DOHH2 (cell line): ENCODE measurements around the gene PEPD.

Experiments used
- EZH2phosphoT487 ChIP-seq: fragments of 200-600 bp; sonication (generic); IDR thresholded peaks from 2 replicates; pipeline ENCODE4 v1.6.1; 2017; ENCODE audit warnings: borderline replicate concordance, mild to moderate bottlenecking, antibody characterized with exemption, low read length, moderate library complexity, mixed read lengths
- TF ChIP-seq, protein P1 (sequence below): fragments of 200-600 bp; sonication (generic); IDR thresholded peaks from one replicate; pipeline ENCODE4 v1.5.1; 2014; ENCODE audit warnings: antibody characterized with exemption, mild to moderate bottlenecking, low read depth, low read length; ENCODE audit not compliant: poor library complexity, severe bottlenecking

DNA sequence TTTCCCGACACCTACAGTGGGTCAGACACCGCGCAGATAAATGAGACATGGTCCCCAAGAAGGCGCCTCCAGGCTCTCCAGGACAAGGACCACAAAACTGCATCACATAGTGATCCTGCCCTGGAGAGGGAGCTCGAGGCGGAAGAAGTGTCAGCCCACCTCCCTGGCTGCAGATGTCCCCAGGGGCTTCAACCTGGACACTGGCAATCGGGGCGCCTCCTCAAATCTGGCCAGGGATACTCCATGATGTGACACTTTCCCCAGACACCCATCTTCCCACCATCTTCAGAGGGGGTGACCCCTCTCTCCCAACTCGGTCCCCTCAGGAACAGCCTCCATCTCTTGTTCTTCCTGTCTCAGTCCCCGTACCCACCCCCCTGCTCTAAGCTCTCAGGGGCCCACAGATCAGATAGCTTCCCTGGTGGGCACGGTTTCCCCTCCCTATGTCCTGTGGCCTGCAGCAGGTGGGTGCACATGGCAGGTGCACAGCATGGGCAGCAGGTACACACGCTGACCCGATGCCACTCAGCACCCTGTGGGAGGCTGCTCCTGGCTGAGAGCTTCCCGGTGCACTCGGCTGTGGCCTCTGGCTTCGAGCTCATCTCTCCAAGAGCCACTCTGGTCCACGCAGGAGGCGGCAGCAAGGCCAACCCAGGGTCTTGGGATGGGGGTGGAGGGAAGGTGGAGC is 61.2 kb downstream of the PEPD start:
- TF ChIP-seq, protein P1, sequence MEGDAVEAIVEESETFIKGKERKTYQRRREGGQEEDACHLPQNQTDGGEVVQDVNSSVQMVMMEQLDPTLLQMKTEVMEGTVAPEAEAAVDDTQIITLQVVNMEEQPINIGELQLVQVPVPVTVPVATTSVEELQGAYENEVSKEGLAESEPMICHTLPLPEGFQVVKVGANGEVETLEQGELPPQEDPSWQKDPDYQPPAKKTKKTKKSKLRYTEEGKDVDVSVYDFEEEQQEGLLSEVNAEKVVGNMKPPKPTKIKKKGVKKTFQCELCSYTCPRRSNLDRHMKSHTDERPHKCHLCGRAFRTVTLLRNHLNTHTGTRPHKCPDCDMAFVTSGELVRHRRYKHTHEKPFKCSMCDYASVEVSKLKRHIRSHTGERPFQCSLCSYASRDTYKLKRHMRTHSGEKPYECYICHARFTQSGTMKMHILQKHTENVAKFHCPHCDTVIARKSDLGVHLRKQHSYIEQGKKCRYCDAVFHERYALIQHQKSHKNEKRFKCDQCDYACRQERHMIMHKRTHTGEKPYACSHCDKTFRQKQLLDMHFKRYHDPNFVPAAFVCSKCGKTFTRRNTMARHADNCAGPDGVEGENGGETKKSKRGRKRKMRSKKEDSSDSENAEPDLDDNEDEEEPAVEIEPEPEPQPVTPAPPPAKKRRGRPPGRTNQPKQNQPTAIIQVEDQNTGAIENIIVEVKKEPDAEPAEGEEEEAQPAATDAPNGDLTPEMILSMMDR = no peak
- no peak for TF ChIP-seq EZH2phosphoT487
